HG02678 (cell line): ENCODE data around the gene VAC14.
"Not testable (repeated sequence)": the region's sequence is repeated elsewhere in the genome, so short reads cannot be mapped to it uniquely, and the experiment has no call there.

Experiments
- ATAC-seq: cut with Tn5 transposase; IDR thresholded peaks from one replicate; pipeline ENCODE4 v1.9.1; 2021; ENCODE audit warnings: mild to moderate bottlenecking, moderate library complexity; ENCODE audit not compliant: unreplicated experiment

Gene VAC14

DNA sequence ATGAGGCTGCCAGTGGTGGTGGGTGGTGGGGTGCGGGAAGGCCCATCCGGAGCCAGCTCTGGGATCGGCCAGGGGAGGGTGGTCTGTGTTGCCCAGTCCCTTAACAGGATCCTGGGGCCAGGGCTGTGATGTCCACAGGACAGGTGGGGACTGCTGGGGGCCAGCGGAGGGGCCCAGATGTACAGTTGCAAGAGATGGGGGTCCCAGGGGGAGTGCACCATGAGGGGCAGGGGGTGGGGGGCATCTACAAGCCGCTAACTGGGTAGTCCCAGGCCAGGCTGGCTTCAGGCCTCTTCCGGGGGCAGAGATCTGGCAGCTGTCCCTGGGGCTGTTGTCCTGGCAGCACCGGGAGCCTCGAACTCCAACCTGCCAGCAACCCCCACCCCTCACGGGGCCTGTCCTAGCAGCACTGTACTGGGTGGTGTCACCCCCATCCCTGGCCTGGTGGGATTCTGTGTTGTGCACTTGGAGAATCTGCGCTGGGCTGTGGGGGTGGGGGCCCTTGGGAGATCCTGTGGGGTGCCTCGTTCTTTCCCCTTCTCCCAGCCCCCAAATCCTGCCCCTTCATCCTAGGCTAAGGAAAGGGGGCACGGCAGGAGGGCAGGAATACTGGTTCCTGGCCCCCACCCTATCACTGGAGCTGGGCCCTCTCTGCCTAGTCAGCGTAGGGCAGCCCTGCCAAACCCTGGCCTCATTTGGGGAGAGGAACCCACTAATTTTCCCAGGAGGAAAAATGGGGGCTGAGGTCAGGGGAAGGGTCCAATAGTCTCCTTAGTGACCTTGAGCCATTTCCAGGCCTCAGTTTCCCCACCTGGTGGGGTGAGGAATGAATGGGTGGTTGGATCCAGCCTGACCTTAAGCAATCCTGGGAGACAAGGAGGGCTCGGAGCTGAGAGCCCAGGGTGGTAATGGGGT is 116.6 kb downstream of the VAC14 start:
- no peak for ATAC-seq

DNA sequence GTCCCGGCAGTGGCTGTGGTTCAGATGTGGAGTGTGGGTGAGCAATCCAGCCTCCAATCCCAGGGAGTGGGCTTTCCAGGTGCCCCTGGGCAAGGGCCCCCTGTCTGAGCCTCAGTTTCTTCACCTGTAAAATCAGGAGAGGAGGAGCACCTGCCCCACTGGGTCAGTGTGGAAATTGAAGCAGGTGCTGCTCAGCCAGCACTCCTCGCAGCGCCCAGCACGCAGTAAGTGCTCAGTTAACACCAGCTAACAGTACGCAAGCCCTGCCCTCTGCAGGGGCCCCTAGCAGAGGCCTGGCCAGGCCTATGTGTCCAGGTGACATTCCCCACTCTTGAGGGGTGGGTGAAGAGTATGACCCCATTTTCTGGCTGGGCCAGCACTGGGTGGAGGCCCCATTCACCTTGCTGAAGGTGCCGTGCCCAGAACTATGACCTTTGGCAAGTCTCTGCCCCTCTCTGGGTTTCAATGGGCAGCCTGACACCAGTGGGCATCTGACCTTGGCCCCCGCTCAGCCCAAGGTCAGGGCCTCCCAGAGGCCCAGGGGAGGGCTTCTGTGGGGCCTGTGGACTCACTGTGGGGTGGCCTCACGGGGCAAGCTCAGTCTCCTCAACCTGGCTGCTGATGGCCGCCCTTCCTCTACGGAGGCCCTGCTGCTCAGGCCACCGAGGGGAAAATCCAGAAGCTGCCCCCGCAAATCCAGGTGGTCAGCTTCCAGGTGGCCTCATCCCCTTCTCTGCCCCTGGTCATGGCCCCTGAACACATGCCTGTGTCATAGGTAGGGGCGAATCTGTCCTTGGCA is 117.6 kb downstream of the VAC14 start:
- ATAC-seq = no peak

GRCh38 chr16:70682239-70683145 is 118.5 kb downstream of the VAC14 start:
- no peak for ATAC-seq

- no peak for ATAC-seq
These were observed 119.3 kb downstream of the VAC14 start for GRCh38 chr16:70681382-70682238.

- ATAC-seq = no peak
These were observed 120.2 kb downstream of the VAC14 start for GRCh38 chr16:70680495-70681381.

GRCh38 chr16:70679671-70680494 is 121.1 kb downstream of the VAC14 start:
- no peak for ATAC-seq

DNA sequence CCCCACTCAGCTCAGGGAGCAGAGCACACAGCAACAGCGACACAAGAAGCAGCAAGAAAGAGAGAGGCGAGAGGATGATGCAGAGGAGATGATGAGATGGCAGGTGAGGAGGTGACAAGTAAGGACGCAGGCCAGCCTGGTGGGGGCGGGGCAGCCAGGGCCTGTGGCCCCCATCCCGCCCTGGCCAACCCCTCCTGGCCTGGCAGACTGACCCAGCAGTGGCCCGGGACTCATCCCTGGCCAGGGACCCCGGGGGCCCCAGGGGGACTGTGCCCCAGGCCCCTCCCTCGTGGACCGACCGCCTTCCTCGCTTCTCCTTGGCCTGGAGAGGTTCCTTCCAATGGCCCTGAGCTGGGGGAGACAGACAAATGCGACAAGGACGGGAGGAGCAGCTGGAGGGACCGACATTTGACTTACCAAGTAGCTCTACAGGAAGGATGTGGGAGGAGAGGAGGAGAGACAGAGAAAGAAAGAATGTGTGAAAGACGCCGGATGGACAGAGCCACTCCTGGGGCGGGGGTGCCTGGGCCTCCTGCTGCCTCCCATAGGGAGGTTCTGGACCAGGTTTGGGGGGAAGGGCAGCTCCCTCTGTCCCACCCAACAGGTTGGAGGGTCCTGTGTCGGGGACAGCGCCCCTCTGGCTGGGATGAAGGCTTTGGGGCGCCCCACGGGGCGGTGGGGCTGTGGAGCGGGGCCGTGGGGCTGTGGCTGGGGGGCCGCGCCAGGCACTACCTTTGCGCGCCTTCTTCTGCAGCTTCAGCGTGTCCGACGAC is 121.9 kb downstream of the VAC14 start:
- ATAC-seq = no peak

DNA sequence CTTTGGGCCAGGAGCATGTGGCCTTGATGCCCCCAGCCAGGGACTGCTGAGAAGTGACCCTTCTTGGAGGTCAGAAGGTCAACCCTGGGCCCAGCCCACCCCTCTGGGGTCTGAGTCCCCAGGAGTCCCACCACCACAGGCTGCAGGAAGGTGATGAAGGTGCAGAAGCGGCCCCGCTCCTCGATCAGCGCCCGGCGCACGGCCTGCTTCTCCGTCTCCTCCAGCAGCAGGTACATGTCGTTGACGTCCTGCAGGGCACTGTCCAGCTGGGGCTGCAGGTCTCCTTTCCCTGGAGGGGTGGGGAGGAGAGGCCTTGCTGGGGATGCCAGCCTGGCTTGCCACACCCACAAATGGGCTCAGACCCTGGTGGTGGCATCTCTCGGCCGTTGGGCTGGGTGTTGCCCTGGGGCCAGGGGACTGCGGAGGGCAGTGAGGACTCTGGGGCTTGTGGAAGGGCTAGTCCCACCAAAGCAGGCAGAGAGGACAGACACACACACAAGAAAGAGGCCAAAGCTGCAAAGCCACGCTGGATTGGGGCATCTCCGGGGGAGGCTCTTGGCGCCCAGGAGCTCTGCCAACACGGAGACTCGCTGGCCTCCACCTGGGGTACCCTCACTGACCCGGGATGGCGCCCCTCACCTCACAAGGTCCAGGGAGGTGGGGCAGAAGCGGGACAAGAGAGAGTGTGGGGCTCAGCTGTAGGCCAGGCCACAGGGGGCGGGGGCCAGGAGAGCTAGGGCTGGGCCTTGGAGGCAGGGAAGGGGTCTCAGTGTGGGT is 122.6 kb downstream of the VAC14 start:
- ATAC-seq = no peak

GRCh38 chr16:70677499-70678120 is 123.3 kb downstream of the VAC14 start:
- no peak for ATAC-seq

DNA sequence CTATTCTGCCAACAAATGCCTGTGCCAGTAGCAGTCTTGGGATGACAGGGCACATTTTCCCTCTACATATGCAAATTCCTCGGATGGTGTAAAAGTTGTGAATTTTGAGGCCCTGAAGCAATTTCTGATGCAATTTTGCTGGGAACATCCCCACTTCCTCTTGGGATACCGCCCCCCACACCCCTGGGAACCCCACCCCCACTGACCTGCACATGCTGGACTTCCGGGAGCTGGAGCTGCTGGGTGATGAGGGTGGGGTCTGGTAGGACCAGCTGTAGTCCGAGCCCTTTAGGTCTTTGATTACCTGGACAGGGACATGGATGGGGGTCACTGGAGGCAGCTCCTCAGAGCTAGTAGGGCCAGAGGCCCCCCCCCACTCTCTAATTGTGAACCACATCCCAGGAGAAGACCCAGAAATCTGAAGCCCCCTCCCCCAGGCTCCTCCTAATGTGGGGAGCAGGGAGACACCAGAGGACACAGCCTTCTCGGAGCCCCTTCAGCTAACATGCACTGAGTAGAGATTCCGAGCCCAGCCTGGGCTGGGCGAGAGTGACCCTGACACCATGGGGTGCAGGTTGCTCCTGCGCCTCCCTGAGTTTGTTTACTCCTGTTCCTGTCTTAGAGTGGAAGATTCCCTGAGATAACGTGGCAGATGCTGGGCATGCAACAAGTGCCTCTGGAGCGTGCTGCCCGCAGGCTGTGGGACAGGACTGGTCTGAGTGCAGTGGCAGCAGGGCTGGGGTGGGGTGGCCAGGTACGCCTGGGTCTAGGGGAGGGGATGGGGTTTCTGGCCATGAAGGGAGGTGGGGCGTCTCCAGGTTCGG is 124.1 kb downstream of the VAC14 start:
- no peak for ATAC-seq

GRCh38 chr16:70675851-70676513 is 125.0 kb downstream of the VAC14 start:
- no peak for ATAC-seq

DNA sequence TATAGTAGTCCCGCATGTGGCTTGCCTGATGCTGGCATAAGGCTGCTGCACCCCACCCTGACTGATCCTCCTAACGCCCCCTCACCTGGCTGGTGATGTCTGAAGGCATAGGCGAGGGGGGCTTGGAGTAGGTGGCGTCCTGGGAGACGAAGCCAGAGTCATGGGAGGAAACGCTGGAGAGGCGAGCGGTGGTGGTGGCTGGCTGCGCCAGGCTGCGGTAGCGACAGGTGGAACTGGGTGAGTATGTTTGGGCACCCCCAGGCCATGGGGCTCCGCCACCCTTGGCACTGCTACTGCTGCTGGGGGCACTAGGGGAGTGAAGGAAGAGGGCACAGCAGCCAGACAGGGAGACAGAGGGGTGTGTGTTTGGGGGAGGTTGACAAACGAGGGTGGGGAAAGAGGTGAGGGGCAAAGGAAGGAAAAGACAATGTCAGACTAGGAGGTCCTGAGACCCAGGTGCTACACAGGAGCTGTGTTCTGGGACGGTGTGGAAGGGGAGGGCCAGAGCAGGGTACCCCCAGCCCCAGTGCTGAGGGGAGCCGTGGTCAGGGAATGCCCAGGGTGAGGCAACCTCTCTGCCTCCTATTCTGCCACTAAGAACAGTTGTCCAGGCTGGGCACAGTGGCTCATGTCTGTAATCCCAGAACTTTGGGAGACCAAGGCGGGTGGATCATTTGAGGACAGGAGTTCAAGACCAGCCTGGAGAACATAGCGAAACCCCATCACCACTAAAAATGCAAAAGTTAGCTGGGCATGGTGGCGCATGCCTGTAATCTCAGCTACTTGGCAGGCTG is 126.5 kb downstream of the VAC14 start:
- ATAC-seq = no peak

GRCh38 chr16:70670938-70671337 is 130.0 kb downstream of the VAC14 start:
- ATAC-seq = not testable (repeated sequence)

GRCh38 chr16:70670175-70670574 is 130.8 kb downstream of the VAC14 start:
- no peak for ATAC-seq
